CMK (cell line): Measurements from ENCODE around the gene NDUFA1.
"Not testable (repeated sequence)": the region's sequence is repeated elsewhere in the genome, so short reads cannot be mapped to it uniquely, and the experiment has no call there.

Source experiments
- DNase-seq: peaks from one replicate; pipeline ENCODE4 v3.0.0-alpha.2; 2010; ENCODE audit warnings: low read depth

NDUFA1 gene

GRCh38 chrX:119871599-119872395, at the start of gene NDUFA1, which contains the start of gene RNF113A:
Gene NDUFA1 (plus strand): TSS chrX:119871832. CDS start chrX:119871912, 80 bp downstream.
Gene RNF113A (minus strand): TSS chrX:119871733. CDS start chrX:119871613, 120 bp downstream.
- no peak for DNase-seq

- DNase-seq, result not testable (repeated sequence)
These were observed 47.4 kb upstream of the NDUFA1 start for GRCh38 chrX:119824221-119824620.

DNA sequence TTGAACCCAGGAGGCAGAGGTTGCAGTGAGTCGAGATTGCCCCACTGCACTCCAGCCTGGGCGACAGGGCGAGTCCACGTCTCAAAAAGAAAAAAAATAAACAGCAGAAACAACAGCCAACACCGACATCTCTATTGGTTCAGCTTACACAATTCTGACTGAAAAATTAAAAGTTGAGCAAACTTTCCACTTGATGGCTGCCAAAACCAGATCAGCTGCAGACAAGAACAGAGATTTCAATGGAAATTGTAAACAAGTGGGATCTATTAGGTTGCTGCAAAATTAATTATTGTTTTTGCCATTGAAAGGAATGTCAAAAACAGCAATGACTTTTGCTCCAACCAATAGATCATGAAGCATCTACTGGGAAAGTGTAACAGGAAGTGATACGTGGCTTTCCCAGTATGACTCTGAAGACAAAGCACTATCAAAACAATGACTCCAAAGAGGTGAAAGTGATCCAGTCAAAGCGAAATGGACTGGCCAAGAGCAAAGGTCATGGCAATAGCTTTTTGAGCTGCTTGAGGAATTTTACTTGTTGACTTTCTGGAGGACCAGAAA, 45.2 kb upstream of the NDUFA1 start:
- no peak for DNase-seq

DNA sequence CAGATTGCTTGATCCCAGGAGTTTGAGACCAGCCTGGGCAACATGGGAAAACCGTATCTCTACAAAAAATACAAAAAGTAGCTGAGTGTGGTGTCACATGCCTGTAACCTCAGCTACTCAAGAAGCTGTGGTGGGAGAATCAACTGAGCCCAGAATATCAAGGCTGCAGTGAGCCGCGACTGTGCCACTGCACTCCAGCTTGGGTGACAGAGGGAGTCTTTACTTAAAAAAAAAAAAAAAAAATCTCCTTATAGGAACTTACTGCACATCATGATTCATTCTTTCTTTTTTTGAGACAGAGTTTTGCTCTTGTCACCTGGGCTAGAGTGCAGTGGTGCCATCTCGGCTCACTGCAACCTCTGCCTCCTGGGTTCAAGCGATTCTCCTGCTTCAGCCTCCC, 43.2 kb upstream of the NDUFA1 start:
- no peak for DNase-seq

DNA sequence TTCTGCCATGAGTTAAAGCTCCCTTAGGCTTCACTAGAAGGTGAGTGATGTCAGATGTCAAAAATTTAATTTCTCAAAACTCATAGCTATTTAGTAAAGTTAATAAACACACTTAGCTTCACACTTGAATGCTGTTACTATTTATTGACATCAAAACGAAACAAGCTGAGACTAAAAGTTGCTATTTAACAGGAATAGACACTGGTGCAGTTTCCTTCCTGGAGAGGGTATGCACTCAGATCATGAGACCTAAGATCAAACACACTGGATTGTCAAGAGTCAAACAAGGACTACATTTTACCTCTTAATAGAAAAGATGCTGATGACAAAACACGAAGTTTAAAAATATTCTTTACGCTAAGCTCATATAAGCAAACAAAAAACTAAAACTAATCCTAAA, 37.7 kb upstream of the NDUFA1 start:
- DNase-seq, result no peak

DNA sequence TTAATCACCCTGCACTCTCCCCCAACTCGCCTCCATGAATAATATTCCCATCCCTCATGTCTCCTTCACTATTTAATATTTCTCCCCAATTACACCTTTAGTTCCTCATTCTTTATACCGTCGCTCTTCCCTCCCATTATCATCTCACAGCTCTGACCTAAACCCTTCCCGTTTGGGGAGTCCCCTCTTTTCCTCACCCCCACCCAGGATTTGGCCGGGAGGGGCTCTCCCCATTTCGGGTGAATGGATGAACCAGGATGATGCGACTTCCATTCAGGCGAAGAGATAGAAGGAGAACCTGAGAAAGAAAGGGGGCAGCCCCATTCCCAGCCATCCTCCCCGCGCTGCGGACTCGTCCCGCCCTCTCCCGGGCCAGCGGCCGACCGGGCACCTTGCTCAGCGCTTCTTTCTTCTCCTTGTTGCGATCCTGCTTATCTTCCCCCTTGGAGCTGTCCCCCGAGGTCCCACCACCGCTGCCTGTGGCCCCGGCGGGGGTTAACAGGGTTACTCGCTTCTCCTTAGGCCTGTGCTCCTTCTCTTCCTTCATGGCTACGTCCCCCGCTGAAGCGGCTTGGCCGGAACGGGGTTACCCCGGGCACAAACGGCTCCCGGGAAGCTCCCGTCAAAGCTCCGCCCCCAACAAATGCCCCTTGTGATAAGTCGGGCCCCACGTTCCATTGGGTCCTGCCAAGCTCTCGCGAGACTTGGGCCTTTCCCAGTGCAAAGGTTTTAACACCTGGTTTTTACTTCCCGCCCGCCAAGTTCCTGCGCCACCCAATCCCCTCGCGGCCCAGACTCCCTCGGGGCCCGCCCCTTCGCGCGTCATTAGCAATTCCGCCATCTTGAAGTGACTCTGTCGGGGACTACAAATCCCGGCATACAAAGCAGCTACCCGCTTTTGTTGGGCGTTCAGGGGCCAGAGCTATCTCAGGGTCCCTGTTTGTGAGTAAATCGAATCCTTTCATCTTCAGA, 19.0 kb upstream of the NDUFA1 start, which contains the start of gene UPF3B:
UPF3B (minus strand) TSS at position 582 of the 972 bp plus-strand sequence; CDS start at position 547, 35 bp downstream.
- peak; percentile 91 for DNase-seq

- DNase-seq, result no peak
These were observed 18.2 kb upstream of the NDUFA1 start for GRCh38 chrX:119853444-119853843.

GRCh38 chrX:119870626-119871131, 953 bp upstream of the NDUFA1 start:
- no peak for DNase-seq

- no peak for DNase-seq
These were observed 410 bp upstream of the NDUFA1 start for GRCh38 chrX:119871245-119871598.

- DNase-seq, result no peak
These were observed 7.1 kb downstream of the NDUFA1 start for GRCh38 chrX:119878740-119879139.

- DNase-seq, result no peak
These were observed 8.4 kb downstream of the NDUFA1 start for GRCh38 chrX:119880076-119880475.

GRCh38 chrX:119880552-119881437, 9.2 kb downstream of the NDUFA1 start:
- DNase-seq, result no peak

- peak; percentile 53 for DNase-seq
These were observed 14.2 kb downstream of the NDUFA1 start for GRCh38 chrX:119885554-119886428.

DNA sequence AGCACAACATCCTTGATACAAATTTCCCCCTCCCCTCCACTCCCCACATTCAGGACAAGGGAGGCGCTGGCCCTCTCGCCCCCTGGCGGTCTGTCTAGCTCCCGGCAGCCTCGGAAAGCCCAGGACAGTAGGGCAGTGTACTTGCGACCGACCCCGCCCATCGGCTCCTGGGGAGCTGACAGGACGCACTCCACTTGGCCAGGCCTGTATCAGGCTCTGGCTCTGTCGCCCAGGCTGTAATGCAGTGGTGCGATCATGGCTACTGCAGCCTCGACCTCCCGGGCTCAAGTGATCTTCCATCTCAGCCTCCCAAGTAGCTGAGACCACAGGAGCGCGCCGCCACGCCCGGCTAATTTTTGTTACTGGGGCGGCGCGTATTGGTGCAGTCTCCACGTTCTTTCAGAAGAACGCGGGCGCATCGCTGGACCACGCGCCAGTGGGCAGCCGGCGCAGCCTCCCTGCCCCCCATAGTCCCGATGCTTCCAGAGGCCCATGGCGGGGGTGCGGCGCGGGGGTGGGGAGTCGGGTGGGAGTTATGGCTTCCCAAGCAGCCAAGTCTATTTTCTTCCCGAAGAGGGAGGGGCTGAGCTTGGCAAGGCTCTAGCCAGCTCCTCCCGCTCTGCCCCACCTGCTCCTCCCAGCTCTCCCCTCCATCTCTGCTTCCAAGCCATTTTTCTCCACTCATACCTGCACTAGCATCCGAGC, 16.2 kb downstream of the NDUFA1 start:
- DNase-seq, result no peak

DNA sequence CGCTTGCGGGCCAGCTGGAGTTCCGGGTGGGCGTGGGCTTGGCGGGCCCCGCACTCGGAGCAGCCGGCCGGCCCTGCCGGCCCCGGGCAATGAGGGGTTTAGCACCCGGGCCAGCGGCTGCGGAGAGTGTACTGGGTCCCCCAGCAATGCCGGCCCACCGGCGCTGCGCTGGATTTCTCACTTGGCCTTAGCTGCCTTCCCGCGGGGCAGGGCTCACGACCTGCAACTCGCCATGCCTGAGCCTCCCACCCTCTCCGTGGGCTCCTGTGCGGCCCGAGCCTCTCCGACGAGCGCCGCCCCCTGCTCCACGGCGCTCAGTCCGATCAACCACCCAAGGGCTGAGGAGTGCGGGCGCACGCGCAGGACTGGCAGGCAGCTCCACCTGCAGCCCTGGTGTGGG, 19.0 kb downstream of the NDUFA1 start:
- not testable (repeated sequence) for DNase-seq

- DNase-seq, result not testable (repeated sequence)
These were observed 20.5 kb downstream of the NDUFA1 start for GRCh38 chrX:119891961-119892692.

GRCh38 chrX:119895843-119896326, 24.3 kb downstream of the NDUFA1 start, which contains the start of gene AKAP14:
Gene AKAP14 (plus strand): TSS chrX:119895893. CDS start chrX:119903224, 7,331 bp downstream.
- no peak for DNase-seq

DNA sequence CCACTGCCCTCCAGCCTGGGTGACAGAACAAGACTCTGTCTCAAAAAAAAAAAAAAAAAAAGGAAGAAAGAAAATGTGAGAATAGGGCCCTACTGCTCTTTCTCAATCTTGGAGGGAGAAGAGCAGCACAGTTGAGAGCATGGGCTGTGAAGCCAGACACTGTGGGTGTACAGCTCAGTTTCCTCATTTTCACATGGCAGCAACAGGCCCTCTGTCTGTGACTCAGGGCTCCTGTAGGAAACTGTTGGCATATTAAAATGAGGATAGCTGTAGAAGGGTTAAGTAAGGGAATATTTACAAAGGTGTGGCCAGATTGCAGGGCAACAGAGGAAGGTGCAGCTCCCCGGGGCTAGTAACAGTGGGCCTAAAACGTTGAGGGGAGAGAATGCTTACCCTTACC, 27.5 kb downstream of the NDUFA1 start:
- DNase-seq, result no peak
